HL-60 (cell line): Measurements from ENCODE around the gene KLHL21.

Experiments used
- DNase-seq, 2 experiments: peaks; one replicate each; pipeline ENCODE4 v3.0.0-alpha.2; 2010 to 2020; ENCODE audit warnings: low read depth in 1 of 2, low spot score in 1 of 2
- H3K27ac ChIP-seq: fragments of 250-450 bp; sonication (Bioruptor Pico); replicated peaks from 2 replicates; pipeline ENCODE4 v1.5.1; 2020; ENCODE audit warnings: mild to moderate bottlenecking, moderate library complexity
- H3K27me3 ChIP-seq: fragments of 250-450 bp; sonication (Bioruptor Pico); 2 replicates; pipeline ENCODE4 v1.5.1; 2021; ENCODE audit warnings: mild to moderate bottlenecking, moderate library complexity; ENCODE audit not compliant: insufficient read depth, poor library complexity, severe bottlenecking
- H3K4me3 ChIP-seq: replicated peaks from 2 replicates; pipeline ENCODE4 v1.5.1; 2011; ENCODE audit warnings: mild to moderate bottlenecking, control low read depth, low read length; ENCODE audit not compliant: insufficient read depth
- CTCF ChIP-seq: IDR thresholded peaks from one replicate; pipeline ENCODE4 v1.5.1; 2011; ENCODE audit warnings: low read length, control low read depth, inconsistent platforms; ENCODE audit not compliant: insufficient read depth
- GABPA ChIP-seq: IDR thresholded peaks from 2 replicates; pipeline ENCODE4 v1.6.1; 2012; ENCODE audit warnings: low read depth
- POLR2AphosphoS5 ChIP-seq: IDR thresholded peaks from 2 replicates; pipeline ENCODE4 v1.6.1; 2012; ENCODE audit warnings: low read depth
- REST ChIP-seq: IDR thresholded peaks from 2 replicates; pipeline ENCODE4 v1.6.1; 2012; ENCODE audit warnings: low read depth; ENCODE audit not compliant: insufficient replicate concordance
- SPI1 ChIP-seq: IDR thresholded peaks from 2 replicates; pipeline ENCODE4 v1.6.1; 2012; ENCODE audit warnings: low read depth, mild to moderate bottlenecking, borderline replicate concordance

The KLHL21 gene

GRCh38 chr1:6599141-6599975, 3.3 kb downstream of the KLHL21 start:
- DNase-seq, result peak in 1 of 2 experiments; percentile 92
- Histone ChIP-seq H3K27me3 (no peaks in the 10 kb centered on the region), H3K4me3 (peak overlapping the region; percentile 93), H3K27ac (peak overlapping the region; percentile 81)
- peak; percentile 85 for TF ChIP-seq SPI1
- TF ChIP-seq POLR2AphosphoS5, result no peak
- TF ChIP-seq CTCF, result no peak
- TF ChIP-seq GABPA, result no peak
- TF ChIP-seq REST, result peak; percentile 39

- DNase-seq, result no peak
- TF ChIP-seq GABPA (no peak), POLR2AphosphoS5 (no peak), CTCF (no peak), REST (no peak), SPI1 (no peak)
- Histone ChIP-seq H3K4me3 (no peak overlapping the region), H3K27me3 (no peaks in the 10 kb centered on the region), H3K27ac (no peak overlapping the region)
These were observed 4.9 kb downstream of the KLHL21 start for GRCh38 chr1:6597777-6598131.

GRCh38 chr1:6596886-6597776, 5.5 kb downstream of the KLHL21 start:
- no peak for DNase-seq
- TF ChIP-seq CTCF (no peak), SPI1 (no peak), REST (no peak), GABPA (no peak), POLR2AphosphoS5 (no peak)
- Histone ChIP-seq H3K27ac (no peak overlapping the region), H3K27me3 (no peaks in the 10 kb centered on the region), H3K4me3 (no peak overlapping the region)
